GM23248 (cell line): ENCODE results near the gene C1QBP.

ENCODE experiments used
- EZH2 ChIP-seq: fragments of 200-600 bp; sonication (generic); IDR thresholded peaks from 2 replicates; pipeline ENCODE4 v1.6.1; 2018; ENCODE audit warnings: antibody characterized with exemption, mild to moderate bottlenecking; ENCODE audit not compliant: insufficient read depth, poor library complexity, severe bottlenecking
- EZH2phosphoT487 ChIP-seq: fragments of 200-600 bp; sonication (generic); IDR thresholded peaks from 2 replicates; pipeline ENCODE4 v1.6.1; 2018; ENCODE audit warnings: antibody characterized with exemption, moderate library complexity, mild to moderate bottlenecking, low read depth; ENCODE audit not compliant: insufficient read depth

GRCh38 chr17:5410594-5411272 lies 28.2 kb downstream of the C1QBP start:
- no peak for TF ChIP-seq EZH2phosphoT487
- no peak for TF ChIP-seq EZH2
